A204.1 (cell line): ENCODE data around the gene RPRD1A.
"Not testable (repeated sequence)": the region's sequence is repeated elsewhere in the genome, so short reads cannot be mapped to it uniquely, and the experiment has no call there.

ENCODE experiments used
- FAIRE-seq: peaks from 2 replicates; lab custom pipeline; 2012; peaks lifted over from hg19 to GRCh38; lab: Jason Lieb, UNC

The RPRD1A gene

GRCh38 chr18:35967866-35968265 lies 99.5 kb downstream of the RPRD1A start:
- FAIRE-seq: not testable (repeated sequence)

GRCh38 chr18:35964319-35964718 lies 103.0 kb downstream of the RPRD1A start:
- FAIRE-seq: no peak

- FAIRE-seq: no peak
Observed at GRCh38 chr18:35962320-35962719, 105.0 kb downstream of the RPRD1A start.

GRCh38 chr18:35956226-35956625 lies 111.1 kb downstream of the RPRD1A start:
- FAIRE-seq: no peak

GRCh38 chr18:35953688-35954087 lies 113.7 kb downstream of the RPRD1A start:
- FAIRE-seq: peak; percentile 61

GRCh38 chr18:35950628-35950982 lies 116.8 kb downstream of the RPRD1A start:
- FAIRE-seq: no peak

- FAIRE-seq: no peak
Observed at GRCh38 chr18:35949903-35950627, 117.3 kb downstream of the RPRD1A start.

- no peak for FAIRE-seq
Observed at GRCh38 chr18:35949090-35949489, 118.3 kb downstream of the RPRD1A start.

- FAIRE-seq: no peak
Observed at GRCh38 chr18:35948080-35948479, 119.3 kb downstream of the RPRD1A start.

- FAIRE-seq: no peak
Observed at GRCh38 chr18:35942661-35943060, 124.7 kb downstream of the RPRD1A start.

GRCh38 chr18:35942133-35942532 lies 125.2 kb downstream of the RPRD1A start:
- FAIRE-seq: no peak

- no peak for FAIRE-seq
Observed at GRCh38 chr18:35941299-35941698, 126.1 kb downstream of the RPRD1A start.
